HCT116 (cell line): ENCODE results near the gene FBXL13. TPM values are rescaled to one million over a fixed set of nuclear protein-coding genes. Genes with fewer than 3 reads are reported as not detected.

Source experiments
- ATAC-seq: fragments of 200-7000 bp; cut with Tn5 transposase; 2 replicates; pipeline ENCODE4 v1.9.1; 2020; ENCODE audit warnings: mild to moderate bottlenecking, moderate library complexity
- BruUV-seq: library from RNA; stranded (reverse); fragments of 400-500 nt; replicated peaks from 2 replicates; lab custom pipeline; 2021; lab: Mats Ljungman, UMichigan
- CTCF ChIA-PET: fragments of 300-600 bp; sonication (Branson Sonifier 250); formaldehyde crosslinking; loops from one replicate; lab custom pipeline; 2021; ENCODE audit warnings: antibody characterized with exemption; lab: Charles Lee
- POLR2A ChIA-PET: fragments of 300-600, 350-600 bp; sonication (Branson Sonifier 250); formaldehyde crosslinking; loops from one replicate; lab custom pipeline; 2021; ENCODE audit warnings: antibody characterized with exemption; lab: Charles Lee
- RAD21 ChIA-PET, 2 experiments: fragments of 300-600 bp; sonication (Branson Sonifier 250); formaldehyde crosslinking; loops; one replicate each; lab custom pipeline; 2023; ENCODE audit warnings: low total read pairs in 2 of 2; ENCODE audit not compliant: uncharacterized antibody in 2 of 2, unreplicated experiment in 2 of 2, low non-redundant PET in 1 of 2; lab: Charles Lee
- DNase-seq: peaks from one replicate; pipeline ENCODE4 v3.0.0-alpha.2; 2010; ENCODE audit warnings: low read depth, low spot score
- H2AFZ ChIP-seq: fragments of 200-600 bp; shearing (Covaris generic), sonication (generic); 2 replicates; pipeline ENCODE4 v1.6.1; 2017; ENCODE audit warnings: low read depth, mixed run types, mixed read lengths, antibody characterized with exemption, low read length; ENCODE audit not compliant: poor library complexity, severe bottlenecking
- H3K27ac ChIP-seq: 2 replicates; pipeline ENCODE4 v1.5.1; 2012; ENCODE audit warnings: low read depth, low read length
- H3K27me3 ChIP-seq: fragments of 200-600 bp; sonication (generic); 2 replicates; pipeline ENCODE4 v1.6.1; 2016; ENCODE audit warnings: mixed run types, low read length, mixed read lengths; ENCODE audit not compliant: insufficient read depth
- H3K36me3 ChIP-seq, 2 experiments: fragments of 200-500 bp in 1 of 2; fragments of 200-600 bp in 1 of 2; sonication (Bioruptor generic) in 1 of 2; sonication (generic) in 1 of 2; 2 replicates each; pipeline versions ENCODE4 v1.5.1 to v1.6.1; 2014 to 2016; ENCODE audit warnings: low read length in 2 of 2, inconsistent platforms in 1 of 2, mixed read lengths in 1 of 2, mixed run types in 1 of 2; ENCODE audit not compliant: insufficient read depth in 2 of 2, control insufficient read depth in 1 of 2
- H3K4me1 ChIP-seq, 2 experiments: fragments of 200-600 bp in 1 of 2; sonication (generic) in 1 of 2; 2 replicates each; pipeline versions ENCODE4 v1.5.1 to v1.6.1; 2012 to 2017; ENCODE audit warnings: low read length in 2 of 2, inconsistent platforms in 1 of 2, mild to moderate bottlenecking in 1 of 2, mixed read lengths in 1 of 2, mixed run types in 1 of 2, moderate library complexity in 1 of 2; ENCODE audit not compliant: insufficient read depth in 2 of 2, control insufficient read depth in 1 of 2
- H3K4me2 ChIP-seq: fragments of 200-600 bp; sonication (generic); 2 replicates; pipeline ENCODE4 v1.6.1; 2017; ENCODE audit warnings: mixed run types, low read length, mixed read lengths
- H3K4me3 ChIP-seq, 2 experiments: fragments of 200-600 bp in 1 of 2; sonication (generic) in 1 of 2; replicated peaks in 1 of 2; 2 replicates each; pipeline ENCODE4 v1.5.1; 2011 to 2016; ENCODE audit warnings: low read length in 2 of 2, control low read depth in 1 of 2, low read depth in 1 of 2, mild to moderate bottlenecking in 1 of 2, mixed read lengths in 1 of 2, mixed run types in 1 of 2
- H3K79me2 ChIP-seq: fragments of 200-600 bp; sonication (generic); 2 replicates; pipeline ENCODE4 v1.6.1; 2017; ENCODE audit warnings: mild to moderate bottlenecking, mixed run types, low read length, moderate library complexity, mixed read lengths; ENCODE audit not compliant: insufficient read depth
- H3K9ac ChIP-seq: fragments of 200-600 bp; sonication (generic); 2 replicates; pipeline ENCODE4 v1.6.1; 2016; ENCODE audit warnings: low read length, mixed read lengths
- H3K9me2 ChIP-seq: fragments of 200-600 bp; sonication (generic), shearing (Covaris generic); 2 replicates; pipeline ENCODE4 v1.6.1; 2017; ENCODE audit warnings: mixed run types, mild to moderate bottlenecking, moderate library complexity; ENCODE audit not compliant: insufficient read depth
- H3K9me3 ChIP-seq, 2 experiments: fragments of 200-500 bp in 1 of 2; fragments of 200-600 bp in 1 of 2; sonication (Bioruptor generic) in 1 of 2; sonication (generic) in 1 of 2; 2 replicates each; pipeline ENCODE4 v1.6.1; 2014 to 2017; ENCODE audit warnings: low read length in 2 of 2, mixed read lengths in 2 of 2, inconsistent platforms in 1 of 2, low read depth in 1 of 2, mild to moderate bottlenecking in 1 of 2, mixed run types in 1 of 2, moderate library complexity in 1 of 2; ENCODE audit not compliant: control insufficient read depth in 1 of 2, insufficient read depth in 1 of 2
- H4K20me1 ChIP-seq: fragments of 200-600 bp; sonication (generic), shearing (Covaris generic); 2 replicates; pipeline ENCODE4 v1.6.1; 2017; ENCODE audit warnings: mixed run types, mild to moderate bottlenecking, moderate library complexity; ENCODE audit not compliant: insufficient read depth
- CBX3 ChIP-seq: IDR thresholded peaks from 2 replicates; pipeline ENCODE4 v1.6.1; 2012; ENCODE audit warnings: low read depth
- CEBPB ChIP-seq: IDR thresholded peaks from 2 replicates; pipeline ENCODE4 v1.6.1; 2012; ENCODE audit warnings: low read depth
- EGR1 ChIP-seq: IDR thresholded peaks from 2 replicates; pipeline ENCODE4 v1.6.1; 2012; ENCODE audit warnings: low read depth
- EZH2 ChIP-seq: fragments of 200-600 bp; sonication (generic); IDR thresholded peaks from 2 replicates; pipeline ENCODE4 v1.6.1; 2017; ENCODE audit warnings: antibody characterized with exemption, mixed run types
- EZH2phosphoT487 ChIP-seq: fragments of 200-600 bp; IDR thresholded peaks from 2 replicates; pipeline ENCODE4 v1.6.1; 2018; ENCODE audit warnings: antibody characterized with exemption, borderline replicate concordance
- FOSL1 ChIP-seq: IDR thresholded peaks from 2 replicates; pipeline ENCODE4 v1.6.1; 2012; ENCODE audit warnings: low read depth
- JUND ChIP-seq: IDR thresholded peaks from 2 replicates; pipeline ENCODE4 v1.6.1; 2012
- POLR2A ChIP-seq: IDR thresholded peaks from 2 replicates; pipeline ENCODE4 v1.7.0; 2011; ENCODE audit warnings: borderline replicate concordance; ENCODE audit not compliant: insufficient read depth, insufficient read length; ENCODE audit errors: extremely low read depth
- POLR2AphosphoS5 ChIP-seq: IDR thresholded peaks from 2 replicates; pipeline ENCODE4 v1.6.1; 2011; ENCODE audit warnings: mild to moderate bottlenecking, low read depth, low read length, moderate library complexity
- RAD21 ChIP-seq: IDR thresholded peaks from 2 replicates; pipeline ENCODE4 v1.6.1; 2012; ENCODE audit warnings: low read depth, mild to moderate bottlenecking
- SIN3A ChIP-seq: IDR thresholded peaks from 2 replicates; pipeline ENCODE4 v1.6.1; 2012; ENCODE audit warnings: low read depth
- SP1 ChIP-seq: IDR thresholded peaks from 2 replicates; pipeline ENCODE4 v1.6.1; 2012; ENCODE audit warnings: low read depth
- SRF ChIP-seq: IDR thresholded peaks from 2 replicates; pipeline ENCODE4 v1.6.1; 2012; ENCODE audit warnings: low read depth
- TCF7L2 ChIP-seq: IDR thresholded peaks from 2 replicates; pipeline ENCODE4 v1.7.0; 2011; ENCODE audit warnings: borderline replicate concordance, inconsistent platforms; ENCODE audit not compliant: insufficient read depth, insufficient read length; ENCODE audit errors: extremely low read depth
- intact Hi-C: fragments of 100-400 bp; cut with micrococcal nuclease; formaldehyde crosslinking; loops from 2 replicates; pipeline ENCODE4 v1.10.0; 2022
- total RNA-seq: library from RNA; stranded (reverse); gene quantifications from one replicate; pipeline ENCODE4 v1.2.1, GENCODE V29; 2021; ENCODE audit not compliant: unreplicated experiment
- TF ChIP-seq, protein P1 (sequence below): IDR thresholded peaks from 2 replicates; pipeline ENCODE4 v1.6.1; 2012
- TF ChIP-seq, protein P2 (sequence below): IDR thresholded peaks from 2 replicates; pipeline ENCODE4 v1.6.1; 2011; ENCODE audit warnings: mild to moderate bottlenecking, low read length, moderate library complexity; ENCODE audit not compliant: insufficient replicate concordance; ENCODE audit errors: extremely low read depth
- TF ChIP-seq, protein P3 (sequence below): IDR thresholded peaks from 2 replicates; pipeline ENCODE4 v1.6.1; 2012; ENCODE audit warnings: low read depth

The FBXL13 gene
- total RNA-seq, 1 experiment from 2014 or later = 1.0 TPM

DNA sequence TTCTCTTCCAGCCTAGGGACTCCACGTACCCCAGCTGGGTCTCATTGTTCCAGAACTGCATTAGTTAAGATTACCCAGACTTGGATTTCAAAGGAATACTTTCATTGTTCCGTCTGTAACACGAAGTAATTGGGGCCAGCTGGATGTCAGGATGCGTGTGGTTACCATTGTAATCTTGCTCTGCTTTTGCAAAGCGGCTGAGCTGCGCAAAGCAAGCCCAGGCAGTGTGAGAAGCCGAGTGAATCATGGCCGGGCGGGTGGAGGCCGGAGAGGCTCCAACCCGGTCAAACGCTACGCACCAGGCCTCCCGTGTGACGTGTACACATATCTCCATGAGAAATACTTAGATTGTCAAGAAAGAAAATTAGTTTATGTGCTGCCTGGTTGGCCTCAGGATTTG lies 140.8 kb downstream of the FBXL13 start:
- no peak for TF ChIP-seq SRF
- no peak for TF ChIP-seq POLR2A
- no peak for TF ChIP-seq TCF7L2
- TF ChIP-seq, protein P1, sequence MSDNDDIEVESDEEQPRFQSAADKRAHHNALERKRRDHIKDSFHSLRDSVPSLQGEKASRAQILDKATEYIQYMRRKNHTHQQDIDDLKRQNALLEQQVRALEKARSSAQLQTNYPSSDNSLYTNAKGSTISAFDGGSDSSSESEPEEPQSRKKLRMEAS = no peak
- TF ChIP-seq RAD21 = no peak
- no peak for TF ChIP-seq EGR1
- TF ChIP-seq JUND = no peak
- TF ChIP-seq CEBPB = no peak
- TF ChIP-seq POLR2AphosphoS5 = no peak
- TF ChIP-seq SP1 = no peak
- no peak for TF ChIP-seq SIN3A
- Histone ChIP-seq H2AFZ (no peak overlapping the region), H4K20me1 (no peaks in the 10 kb centered on the region), H3K4me2 (no peak overlapping the region), H3K27me3 (no peaks in the 10 kb centered on the region), H3K27ac (no peak overlapping the region), H3K9ac (no peak overlapping the region), H3K36me3 (no peaks in the 10 kb centered on the region), H3K9me2 (no peaks in the 10 kb centered on the region), H3K4me3 (no peak overlapping the region), H3K4me1 (no peaks in the 10 kb centered on the region), H3K79me2 (no peaks in the 10 kb centered on the region), H3K9me3 (no peaks in the 10 kb centered on the region)
- RAD21 ChIA-PET = no interaction called here
- no TSS peak for BruUV-seq
- ATAC-seq (no peak), DNase-seq (no peak)
- POLR2A ChIA-PET = no interaction called here
- CTCF ChIA-PET = no interaction called here
- intact Hi-C loops = no loop called here

DNA sequence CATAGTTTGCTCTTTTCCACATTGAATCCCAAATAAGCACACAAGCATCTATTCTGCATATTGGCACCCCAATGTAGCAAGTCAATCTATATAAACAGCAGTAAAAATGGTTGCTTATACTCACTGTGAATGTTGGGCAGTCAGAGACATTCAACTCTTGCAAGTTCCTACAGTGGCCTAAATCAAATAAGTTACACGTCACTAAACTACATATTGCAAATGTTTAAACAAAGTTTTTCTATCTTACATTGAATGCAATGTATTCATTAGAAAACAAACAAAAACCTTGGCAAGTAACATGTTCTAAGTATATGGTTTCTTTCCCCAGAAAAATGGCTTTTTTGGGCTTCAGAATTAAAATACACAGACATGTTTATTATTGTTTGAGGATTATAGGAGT lies 142.8 kb downstream of the FBXL13 start:
- Histone ChIP-seq H3K9me3 (no peaks in the 10 kb centered on the region), H3K9ac (no peak overlapping the region), H3K79me2 (no peaks in the 10 kb centered on the region), H3K36me3 (no peaks in the 10 kb centered on the region), H3K27me3 (no peaks in the 10 kb centered on the region), H3K4me2 (no peak overlapping the region), H4K20me1 (no peaks in the 10 kb centered on the region)
- RAD21 ChIA-PET = no interaction called here
- CTCF ChIA-PET = no interaction called here
- intact Hi-C loops = no loop called here
- no peak for DNase-seq
- TF ChIP-seq EZH2phosphoT487 (no peak), JUND (no peak), EZH2 (no peak), TCF7L2 (no peak), CEBPB (no peak), CBX3 (no peak), FOSL1 (no peak)
- TF ChIP-seq, protein P2, sequence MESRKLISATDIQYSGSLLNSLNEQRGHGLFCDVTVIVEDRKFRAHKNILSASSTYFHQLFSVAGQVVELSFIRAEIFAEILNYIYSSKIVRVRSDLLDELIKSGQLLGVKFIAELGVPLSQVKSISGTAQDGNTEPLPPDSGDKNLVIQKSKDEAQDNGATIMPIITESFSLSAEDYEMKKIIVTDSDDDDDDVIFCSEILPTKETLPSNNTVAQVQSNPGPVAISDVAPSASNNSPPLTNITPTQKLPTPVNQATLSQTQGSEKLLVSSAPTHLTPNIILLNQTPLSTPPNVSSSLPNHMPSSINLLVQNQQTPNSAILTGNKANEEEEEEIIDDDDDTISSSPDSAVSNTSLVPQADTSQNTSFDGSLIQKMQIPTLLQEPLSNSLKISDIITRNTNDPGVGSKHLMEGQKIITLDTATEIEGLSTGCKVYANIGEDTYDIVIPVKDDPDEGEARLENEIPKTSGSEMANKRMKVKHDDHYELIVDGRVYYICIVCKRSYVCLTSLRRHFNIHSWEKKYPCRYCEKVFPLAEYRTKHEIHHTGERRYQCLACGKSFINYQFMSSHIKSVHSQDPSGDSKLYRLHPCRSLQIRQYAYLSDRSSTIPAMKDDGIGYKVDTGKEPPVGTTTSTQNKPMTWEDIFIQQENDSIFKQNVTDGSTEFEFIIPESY = no peak
- TF ChIP-seq, protein P3, sequence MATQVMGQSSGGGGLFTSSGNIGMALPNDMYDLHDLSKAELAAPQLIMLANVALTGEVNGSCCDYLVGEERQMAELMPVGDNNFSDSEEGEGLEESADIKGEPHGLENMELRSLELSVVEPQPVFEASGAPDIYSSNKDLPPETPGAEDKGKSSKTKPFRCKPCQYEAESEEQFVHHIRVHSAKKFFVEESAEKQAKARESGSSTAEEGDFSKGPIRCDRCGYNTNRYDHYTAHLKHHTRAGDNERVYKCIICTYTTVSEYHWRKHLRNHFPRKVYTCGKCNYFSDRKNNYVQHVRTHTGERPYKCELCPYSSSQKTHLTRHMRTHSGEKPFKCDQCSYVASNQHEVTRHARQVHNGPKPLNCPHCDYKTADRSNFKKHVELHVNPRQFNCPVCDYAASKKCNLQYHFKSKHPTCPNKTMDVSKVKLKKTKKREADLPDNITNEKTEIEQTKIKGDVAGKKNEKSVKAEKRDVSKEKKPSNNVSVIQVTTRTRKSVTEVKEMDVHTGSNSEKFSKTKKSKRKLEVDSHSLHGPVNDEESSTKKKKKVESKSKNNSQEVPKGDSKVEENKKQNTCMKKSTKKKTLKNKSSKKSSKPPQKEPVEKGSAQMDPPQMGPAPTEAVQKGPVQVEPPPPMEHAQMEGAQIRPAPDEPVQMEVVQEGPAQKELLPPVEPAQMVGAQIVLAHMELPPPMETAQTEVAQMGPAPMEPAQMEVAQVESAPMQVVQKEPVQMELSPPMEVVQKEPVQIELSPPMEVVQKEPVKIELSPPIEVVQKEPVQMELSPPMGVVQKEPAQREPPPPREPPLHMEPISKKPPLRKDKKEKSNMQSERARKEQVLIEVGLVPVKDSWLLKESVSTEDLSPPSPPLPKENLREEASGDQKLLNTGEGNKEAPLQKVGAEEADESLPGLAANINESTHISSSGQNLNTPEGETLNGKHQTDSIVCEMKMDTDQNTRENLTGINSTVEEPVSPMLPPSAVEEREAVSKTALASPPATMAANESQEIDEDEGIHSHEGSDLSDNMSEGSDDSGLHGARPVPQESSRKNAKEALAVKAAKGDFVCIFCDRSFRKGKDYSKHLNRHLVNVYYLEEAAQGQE = no peak
- TF ChIP-seq, all 23 proteins: peak for 0
- no peak for ATAC-seq
- Histone ChIP-seq H3K4me1 (peaks cover 2 to 9% of the 10 kb centered on the region in 2 experiments; a peak in 1 of 4 replicates), H3K27ac (no peak overlapping the region), H3K4me3 (no peak overlapping the region), H2AFZ (no peak overlapping the region), H3K9me2 (no peaks in the 10 kb centered on the region)
- POLR2A ChIA-PET = no interaction called here
- no TSS peak for BruUV-seq
